Measurements from ENCODE around the gene OR2T27.
"Not testable (repeated sequence)": the region's sequence is repeated elsewhere in the genome, so short reads cannot be mapped to it uniquely, and the experiment has no call there.

- not testable (repeated sequence) for TF ChIP-seq POLR2AphosphoS5 (IDR thresholded peaks at IDR 0.05; ENCODE audit: low read depth, low read length); CTCF (IDR thresholded peaks at IDR 0.05 in 2 of 3, conservative IDR thresholded peaks at IDR 0.05 in 1 of 3; ENCODE audit: borderline replicate concordance in 1 of 3, insufficient read depth in 1 of 3, low read depth in 2 of 3, low read length in 2 of 3); TCF7L2 (IDR thresholded peaks at IDR 0.05; ENCODE audit: borderline replicate concordance, extremely low read depth, insufficient read depth, insufficient read length); CBX3 (IDR thresholded peaks at IDR 0.05; ENCODE audit: low read depth); EGR1 (IDR thresholded peaks at IDR 0.05; ENCODE audit: low read depth); RAD21 (IDR thresholded peaks at IDR 0.05; ENCODE audit: low read depth); REST (IDR thresholded peaks at IDR 0.05; ENCODE audit: low read depth); EZH2phosphoT487 (IDR thresholded peaks at IDR 0.05; ENCODE audit: borderline replicate concordance); POLR2A (IDR thresholded peaks at IDR 0.05; ENCODE audit: borderline replicate concordance, extremely low read depth, insufficient read depth, insufficient read length)
Measured at GRCh38 chr1:248639652-248640051, 15.7 kb downstream of the OR2T27 start.

Measured in HCT116 (cell line).